ENCODE data around the gene CPED1. TPM values are rescaled to one million over a fixed set of nuclear protein-coding genes. Genes with fewer than 3 reads are reported as not detected.
"Not testable (repeated sequence)": the region's sequence is repeated elsewhere in the genome, so short reads cannot be mapped to it uniquely, and the experiment has no call there.

CPED1 gene
- total RNA-seq, 1 donor from 2014 or later: not detected

DNA sequence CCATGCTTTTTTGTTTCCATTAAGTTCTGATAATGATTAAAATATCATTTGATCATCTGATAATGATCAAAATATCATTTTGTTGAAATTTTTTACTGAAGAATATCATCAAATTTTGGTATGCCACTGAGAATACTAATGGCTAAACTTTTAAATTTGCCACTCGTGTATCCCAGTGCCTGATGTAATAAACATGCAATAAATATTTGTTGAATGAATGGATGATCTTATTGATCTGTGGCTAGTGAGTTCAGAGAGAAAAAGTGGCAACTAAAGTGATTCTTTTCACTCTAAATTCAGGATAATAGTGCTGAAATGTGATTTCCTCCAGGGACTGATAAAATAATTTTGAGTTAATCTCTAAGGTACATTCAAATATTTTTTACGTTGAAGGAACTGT is 181.0 kb downstream of the CPED1 start:
- intact Hi-C loops (cut with micrococcal nuclease): no loop called here

DNA sequence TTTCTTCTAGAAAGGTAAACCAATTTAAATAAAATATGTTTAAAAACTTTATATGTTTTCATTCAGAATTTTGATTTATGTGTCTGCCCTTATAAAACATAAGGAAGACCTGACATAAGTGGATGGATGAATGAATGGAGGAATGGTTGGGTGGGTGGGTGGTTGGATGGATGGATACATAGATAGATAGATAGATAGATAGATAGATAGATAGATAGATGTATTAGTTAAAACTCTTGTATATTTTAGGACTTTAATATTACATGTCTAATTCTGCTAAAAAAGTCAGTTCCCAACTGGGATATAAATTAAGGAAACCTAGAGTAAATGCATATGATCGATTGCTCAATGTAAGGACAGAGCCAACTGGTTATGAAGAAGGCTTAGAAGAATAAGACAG is 184.0 kb downstream of the CPED1 start:
- intact Hi-C loops (cut with micrococcal nuclease): no loop called here

DNA sequence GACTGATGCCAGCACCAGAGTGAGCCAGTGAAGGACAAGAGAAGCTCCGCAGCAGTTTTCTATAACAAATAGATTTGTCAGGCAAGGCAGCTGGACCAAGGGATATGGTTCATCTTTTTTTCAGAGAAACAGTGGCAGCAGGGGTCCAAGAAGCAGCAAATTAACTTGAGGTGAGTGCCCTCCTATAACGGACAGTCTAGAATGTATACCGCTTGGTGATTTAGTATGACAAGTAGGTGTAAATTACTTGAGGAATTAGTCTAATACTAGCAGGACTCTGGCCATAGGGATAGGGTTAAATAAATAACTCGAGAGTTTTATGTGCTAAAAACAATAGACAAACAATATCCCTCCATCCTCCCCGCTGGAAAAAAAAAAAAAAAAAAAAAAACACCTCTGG is 187.3 kb downstream of the CPED1 start:
- intact Hi-C loops (cut with micrococcal nuclease): no loop called here

DNA sequence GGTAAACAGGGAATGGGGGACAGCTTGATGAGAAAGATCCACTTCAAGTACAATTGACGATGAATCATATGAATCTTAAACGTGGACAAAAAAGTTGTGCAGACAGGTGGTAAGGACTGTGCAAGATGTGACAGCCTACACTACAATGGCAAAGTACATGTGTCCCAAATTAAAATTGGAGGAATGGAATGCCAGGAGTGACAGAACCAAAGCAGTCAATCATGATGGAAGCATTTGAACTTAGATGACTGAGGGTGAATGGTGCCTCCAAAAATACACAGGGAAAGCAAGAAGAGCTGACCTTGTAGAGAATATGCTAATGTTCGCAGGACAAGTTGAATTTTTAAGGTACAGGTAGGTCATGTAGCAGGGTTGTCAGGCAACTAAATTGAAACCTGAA is 189.9 kb downstream of the CPED1 start:
- intact Hi-C loops (cut with micrococcal nuclease): no loop called here

DNA sequence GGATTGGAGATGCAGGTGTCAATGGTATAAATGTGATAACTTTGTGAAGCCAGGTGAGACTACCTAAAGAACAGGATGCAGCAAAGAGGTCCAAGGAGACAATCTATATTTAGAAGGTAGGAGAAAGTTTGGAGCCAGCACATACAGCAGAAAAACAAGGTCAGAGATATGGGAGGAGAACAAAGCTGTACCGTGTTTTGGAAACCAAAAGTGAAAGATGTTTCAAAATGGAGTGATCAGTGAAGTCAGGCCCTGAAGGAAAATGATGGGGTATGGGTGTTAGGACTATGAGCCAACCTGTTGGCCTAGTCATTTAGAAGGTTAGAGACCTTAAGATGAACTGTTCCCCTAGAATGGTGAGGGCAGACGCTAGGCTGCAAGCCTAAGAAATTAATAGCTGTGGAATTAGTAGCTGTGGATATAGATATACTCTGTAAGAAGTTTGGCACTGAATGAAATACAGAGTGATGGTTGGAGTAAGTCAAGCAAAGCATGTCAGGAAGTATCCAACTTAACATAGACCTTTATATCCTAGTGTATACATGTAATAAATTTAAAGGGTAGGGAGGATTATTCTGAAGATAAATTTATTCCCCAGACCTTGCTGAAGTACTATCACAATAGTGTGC is 190.5 kb downstream of the CPED1 start:
- intact Hi-C loops (cut with micrococcal nuclease): no loop called here

DNA sequence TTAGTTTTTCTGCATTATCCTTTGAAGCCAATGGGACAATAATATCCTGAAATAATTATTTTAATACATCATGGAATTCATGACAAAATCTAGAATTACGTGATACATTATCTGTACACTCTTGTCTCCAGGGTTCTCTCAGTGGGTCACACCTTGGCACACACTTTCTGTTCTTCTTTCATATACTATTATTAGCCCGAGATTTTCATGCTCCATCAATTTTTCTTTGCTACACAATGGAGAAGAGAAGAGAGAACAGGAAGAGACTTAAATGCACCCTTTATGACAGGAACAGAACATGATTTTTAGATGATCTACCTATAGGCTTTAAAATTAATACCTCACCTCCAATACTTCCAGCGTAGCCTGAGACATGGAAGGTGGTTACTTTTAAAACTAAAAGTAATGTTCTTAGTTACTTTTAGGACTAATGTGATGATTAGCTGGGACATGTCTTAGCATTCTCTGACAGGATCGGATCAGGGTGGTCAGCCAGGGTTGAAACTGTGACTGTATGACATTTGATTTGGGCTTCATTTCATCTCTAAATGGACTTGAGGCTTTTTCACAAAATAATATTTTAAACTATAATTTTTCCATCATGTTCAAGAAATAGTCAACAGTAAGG is 192.0 kb downstream of the CPED1 start:
- intact Hi-C loops (cut with micrococcal nuclease): no loop called here

DNA sequence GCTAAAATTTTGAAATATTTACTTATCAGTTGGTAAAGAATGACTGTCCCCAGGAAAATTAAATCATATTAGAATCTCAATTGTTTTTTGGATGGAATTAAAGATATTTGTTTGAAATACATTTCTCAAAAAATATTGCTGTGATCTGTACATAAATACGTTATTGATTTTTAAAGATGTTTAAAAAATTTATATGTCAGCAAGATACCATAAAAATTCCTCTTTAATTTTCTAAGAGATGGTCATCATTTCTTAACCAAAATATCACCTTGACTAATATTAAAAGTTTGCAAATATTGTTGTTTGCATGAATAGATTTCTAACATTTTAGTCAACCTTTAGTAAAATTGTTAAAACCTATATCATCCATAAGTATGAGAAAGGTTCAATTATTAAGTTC is 192.8 kb downstream of the CPED1 start:
- intact Hi-C loops (cut with micrococcal nuclease): no loop called here

DNA sequence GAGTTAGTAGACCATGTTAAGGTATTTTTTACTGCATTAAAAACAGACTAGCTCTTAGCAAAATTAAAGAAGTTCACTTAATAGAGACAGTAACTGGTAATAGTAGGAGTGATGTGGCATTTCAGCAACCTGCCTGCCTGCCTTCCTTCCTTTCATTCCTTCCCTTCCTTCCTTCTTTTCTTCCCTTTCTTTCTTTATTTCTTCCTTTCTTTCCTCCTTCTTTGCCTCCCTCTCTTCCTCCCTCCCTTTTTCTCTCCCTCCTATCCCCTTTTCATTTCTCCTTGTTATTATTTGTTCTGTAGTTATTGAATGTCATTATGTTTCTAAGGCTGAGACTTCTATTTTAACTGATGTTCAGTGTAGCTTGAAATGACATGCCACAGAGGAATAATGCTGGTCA is 193.8 kb downstream of the CPED1 start:
- intact Hi-C loops (cut with micrococcal nuclease): no loop called here

DNA sequence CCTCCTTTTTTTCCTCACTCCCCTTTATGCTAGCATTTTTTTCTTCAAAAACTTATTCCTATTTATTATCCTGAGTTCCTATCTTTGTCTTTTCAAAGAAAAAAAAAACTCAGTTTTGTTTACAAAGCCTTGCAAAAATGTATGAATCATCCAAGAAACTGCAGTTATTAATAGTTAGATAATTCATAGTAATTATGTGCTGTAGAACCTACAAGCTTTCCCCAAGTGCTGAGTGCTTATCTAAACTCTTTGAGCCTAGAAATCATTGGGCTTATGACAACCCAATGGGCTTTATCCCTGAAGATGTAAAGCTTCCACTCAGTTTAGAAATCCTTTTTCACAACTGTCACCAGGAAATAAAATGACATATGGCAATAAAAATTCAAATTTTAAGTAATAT is 194.4 kb downstream of the CPED1 start:
- intact Hi-C loops (cut with micrococcal nuclease): no loop called here

DNA sequence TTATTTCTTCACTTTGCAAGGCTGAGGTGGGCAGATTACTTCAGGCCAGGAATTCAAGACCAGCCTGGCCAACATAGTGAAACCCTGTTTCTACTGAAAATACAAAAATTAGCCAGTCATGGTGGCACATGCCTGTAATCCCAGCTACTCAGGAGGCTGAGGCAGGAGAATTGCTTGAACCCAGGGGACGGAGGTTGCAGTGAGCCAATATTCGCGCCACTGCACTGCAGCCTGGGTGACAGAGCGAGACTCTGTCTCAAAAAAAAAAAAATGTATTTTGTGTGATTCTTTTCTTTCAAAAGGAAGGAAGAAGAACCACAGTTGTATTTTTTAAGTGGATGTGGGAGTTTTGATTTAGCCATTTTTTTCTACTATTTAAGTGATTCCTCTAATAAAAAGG is 195.4 kb downstream of the CPED1 start:
- intact Hi-C loops (cut with micrococcal nuclease): not testable (repeated sequence)

DNA sequence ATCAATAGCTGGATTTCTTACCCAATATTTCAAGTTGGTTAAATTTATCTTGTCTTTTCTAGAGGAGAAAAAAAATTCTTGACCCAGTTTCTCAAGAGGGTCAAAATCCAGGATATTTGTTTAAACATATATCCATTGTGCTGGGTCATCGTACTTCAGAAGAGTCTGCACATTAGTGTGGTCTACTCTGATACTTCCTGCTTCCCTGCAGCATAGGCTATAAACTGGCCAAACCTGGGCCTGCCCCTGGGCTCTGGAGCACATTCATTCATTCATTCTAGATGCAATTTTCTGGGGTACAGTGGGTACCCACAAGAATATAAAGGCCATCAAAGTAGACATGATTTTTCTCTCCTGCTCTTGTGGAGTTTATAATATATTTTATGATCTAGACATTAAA is 198.2 kb downstream of the CPED1 start:
- intact Hi-C loops (cut with micrococcal nuclease): no loop called here

DNA sequence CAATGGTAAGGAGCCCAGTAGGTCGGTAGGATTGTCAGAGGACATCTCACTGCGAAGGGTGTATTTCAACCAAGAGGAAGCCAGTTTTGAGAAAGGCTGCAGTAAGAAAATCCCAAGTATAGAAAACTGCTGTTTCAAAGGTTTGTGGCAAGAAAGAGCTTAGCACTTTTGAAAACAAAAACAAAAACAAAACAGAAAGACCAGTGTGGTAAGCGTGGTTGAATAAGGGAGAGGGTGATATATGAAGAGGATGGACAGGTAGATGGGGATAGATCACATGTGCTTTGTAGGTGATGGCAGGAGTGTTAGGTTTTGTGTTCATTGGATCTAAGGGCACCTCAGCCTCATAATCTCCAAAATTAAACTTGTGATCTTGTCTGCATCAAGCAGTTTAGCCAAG is 198.7 kb downstream of the CPED1 start:
- intact Hi-C loops (cut with micrococcal nuclease): no loop called here

DNA sequence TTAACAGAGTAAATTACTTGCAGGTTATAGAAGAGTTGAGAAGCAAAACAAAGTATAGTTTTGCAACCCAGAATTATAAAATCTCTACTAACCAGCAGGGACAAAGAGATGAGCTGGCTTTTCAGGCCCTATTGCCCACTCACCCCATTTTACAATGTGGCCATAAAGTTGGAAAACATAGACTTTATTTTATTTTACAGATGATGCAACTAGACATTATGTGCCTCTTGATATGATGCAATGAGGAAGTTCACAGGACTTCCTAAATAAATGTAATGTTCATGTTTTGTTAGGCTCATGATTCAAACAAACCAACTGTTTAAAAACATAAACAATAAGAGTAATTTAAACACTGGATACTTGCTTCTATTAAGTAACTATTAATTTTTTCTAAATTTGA is 199.2 kb downstream of the CPED1 start:
- intact Hi-C loops (cut with micrococcal nuclease): no loop called here

DNA sequence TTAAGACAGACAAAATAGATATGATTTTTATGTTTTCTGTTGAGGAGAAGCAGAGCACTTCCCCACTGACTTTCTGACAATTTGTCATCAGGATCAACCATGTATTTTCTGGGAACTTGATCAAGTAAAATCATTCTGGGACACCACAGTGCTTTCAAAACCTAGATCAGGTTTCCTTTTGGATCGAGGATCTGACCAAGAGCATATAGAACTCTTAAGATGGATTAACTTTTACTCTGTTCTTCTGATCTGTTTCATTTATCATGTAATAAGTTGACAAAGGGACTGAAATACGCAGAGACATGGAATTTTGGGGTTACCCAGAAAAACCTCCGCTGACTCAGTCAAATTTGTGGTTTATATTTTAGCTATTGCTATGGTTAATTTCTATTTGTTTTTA is 204.3 kb downstream of the CPED1 start:
- intact Hi-C loops (cut with micrococcal nuclease): no loop called here

DNA sequence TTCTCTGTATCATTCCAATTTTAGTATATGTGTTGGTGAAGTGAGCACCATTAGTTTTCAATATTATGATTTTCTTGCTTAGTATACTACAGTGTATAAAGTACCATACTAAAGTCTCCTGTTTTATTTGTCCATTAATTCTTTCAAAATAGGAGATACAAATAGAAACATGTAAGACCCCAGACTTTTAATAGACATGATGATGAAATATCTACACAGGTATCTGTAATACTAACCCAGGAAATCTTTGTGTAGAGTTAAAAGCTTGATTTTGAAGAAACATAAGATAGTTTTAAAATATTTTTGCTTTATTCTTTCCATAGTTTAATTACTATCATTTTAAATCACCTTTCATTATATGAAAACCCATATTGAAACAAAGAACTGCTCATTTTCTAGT is 206.5 kb downstream of the CPED1 start:
- intact Hi-C loops (cut with micrococcal nuclease): no loop called here

DNA sequence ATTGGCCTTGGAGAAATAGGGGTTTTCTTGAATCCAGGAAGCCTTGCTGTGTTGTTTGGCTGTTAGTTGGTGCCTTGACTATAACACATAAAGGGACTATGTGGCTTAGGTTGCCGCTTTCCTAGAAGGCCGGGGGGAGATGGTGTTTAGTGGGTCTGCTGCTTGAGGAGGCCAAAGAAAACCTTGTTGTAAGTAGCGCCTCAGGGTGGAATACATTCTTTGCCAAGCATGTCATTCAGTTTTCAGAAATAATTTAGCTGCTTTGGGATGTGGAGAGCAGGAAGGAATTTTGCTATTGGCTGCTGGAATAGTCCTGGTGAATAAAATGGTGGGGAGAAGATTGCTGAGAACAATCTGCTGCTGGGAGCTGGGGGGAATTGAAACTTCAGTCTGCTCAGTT is 207.4 kb downstream of the CPED1 start:
- intact Hi-C loops (cut with micrococcal nuclease): no loop called here

DNA sequence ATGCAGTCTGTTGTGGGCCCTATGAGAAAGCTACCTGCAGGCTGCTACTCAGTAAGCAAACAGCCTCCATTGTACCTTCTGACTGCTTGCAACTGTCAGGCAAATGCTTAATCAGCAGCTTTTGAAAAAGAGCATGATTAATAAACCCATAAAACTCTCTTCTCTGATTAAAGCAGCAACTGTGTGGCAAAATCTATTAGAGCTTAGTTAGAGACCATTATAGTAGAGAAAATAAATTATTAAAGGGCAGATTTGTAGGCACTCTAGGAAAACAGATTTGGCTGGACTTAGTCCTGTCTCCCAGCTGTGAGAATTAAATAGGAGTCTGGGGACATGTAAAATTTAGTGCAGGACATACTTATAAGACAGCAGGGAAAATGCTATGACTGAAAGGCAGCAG is 207.8 kb downstream of the CPED1 start:
- intact Hi-C loops (cut with micrococcal nuclease): no loop called here

DNA sequence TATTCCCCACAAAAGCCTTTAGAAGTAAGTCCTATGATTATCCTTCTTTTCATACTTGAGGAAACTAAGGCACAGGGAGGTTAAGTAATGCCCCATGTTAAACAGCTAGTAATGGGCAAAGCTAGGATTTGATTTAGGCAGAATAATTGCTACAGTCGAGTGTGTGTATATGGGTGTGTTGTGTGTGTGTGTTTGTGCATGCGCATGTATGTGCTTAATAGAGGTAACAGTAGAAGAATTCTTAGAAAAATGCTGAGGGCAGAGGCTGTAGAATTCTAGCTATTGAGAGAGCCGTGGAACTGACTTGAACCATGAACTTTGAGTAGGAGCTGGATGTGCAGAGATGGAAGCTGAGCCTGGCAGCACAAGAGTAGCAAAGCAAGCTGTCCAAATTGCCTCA is 208.9 kb downstream of the CPED1 start:
- intact Hi-C loops (cut with micrococcal nuclease): no loop called here

DNA sequence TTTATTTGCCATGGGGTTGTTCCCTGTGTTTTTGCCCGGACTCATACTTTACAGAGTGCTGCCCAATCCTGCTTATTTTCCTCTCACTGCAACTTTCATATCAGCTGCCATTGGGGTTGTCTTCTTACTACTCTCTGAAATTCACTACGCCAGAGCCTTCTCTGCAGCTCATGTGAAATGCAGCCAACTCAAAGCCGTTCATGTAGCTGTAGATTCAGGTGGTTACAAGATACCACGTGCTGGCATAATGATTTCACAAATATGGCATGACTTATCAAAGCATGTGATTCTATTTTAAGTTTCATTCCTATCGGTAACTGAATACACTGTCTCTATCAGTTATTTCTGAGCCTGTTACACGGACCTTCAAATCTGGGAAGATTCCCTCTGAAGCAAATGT is 210.0 kb downstream of the CPED1 start:
- intact Hi-C loops (cut with micrococcal nuclease): no loop called here

DNA sequence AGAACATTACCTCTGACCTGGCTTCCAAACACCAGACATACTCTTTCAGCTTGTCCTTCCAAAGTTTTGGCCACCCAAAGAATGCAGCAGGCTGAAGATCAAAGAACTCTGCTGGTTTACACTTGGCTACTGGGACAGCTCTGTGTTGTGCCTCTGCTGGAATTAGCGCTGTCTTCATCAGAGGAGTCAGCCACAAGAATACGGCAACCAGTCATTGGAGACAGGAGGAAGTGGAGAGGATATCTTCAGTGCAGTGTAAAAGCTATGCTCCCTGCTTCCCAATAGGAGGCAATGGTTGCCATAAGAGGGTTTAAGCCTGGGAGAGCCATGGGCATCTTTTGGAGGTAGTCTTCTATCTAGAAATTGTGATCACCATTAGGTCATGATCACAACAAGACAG is 213.6 kb downstream of the CPED1 start:
- intact Hi-C loops (cut with micrococcal nuclease): no loop called here

DNA sequence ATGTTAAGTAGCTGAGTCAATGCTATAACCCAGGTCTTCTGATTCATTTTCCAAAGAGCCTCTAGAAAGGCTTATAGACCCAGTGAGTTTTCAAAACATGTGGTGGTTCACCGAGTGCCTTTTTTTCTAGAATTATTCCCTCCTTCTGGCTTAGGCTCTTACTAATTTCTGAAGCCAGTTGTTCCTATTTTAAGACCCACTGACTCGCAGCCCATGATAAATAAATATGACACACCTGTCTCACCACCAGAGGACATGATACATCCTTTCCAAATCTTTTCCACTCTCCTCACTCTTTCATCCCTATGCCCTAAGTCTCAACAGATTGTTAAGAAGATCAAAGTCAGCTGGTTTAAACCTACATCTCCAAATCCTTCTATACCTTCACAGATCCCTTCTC is 214.3 kb downstream of the CPED1 start:
- intact Hi-C loops (cut with micrococcal nuclease): no loop called here

DNA sequence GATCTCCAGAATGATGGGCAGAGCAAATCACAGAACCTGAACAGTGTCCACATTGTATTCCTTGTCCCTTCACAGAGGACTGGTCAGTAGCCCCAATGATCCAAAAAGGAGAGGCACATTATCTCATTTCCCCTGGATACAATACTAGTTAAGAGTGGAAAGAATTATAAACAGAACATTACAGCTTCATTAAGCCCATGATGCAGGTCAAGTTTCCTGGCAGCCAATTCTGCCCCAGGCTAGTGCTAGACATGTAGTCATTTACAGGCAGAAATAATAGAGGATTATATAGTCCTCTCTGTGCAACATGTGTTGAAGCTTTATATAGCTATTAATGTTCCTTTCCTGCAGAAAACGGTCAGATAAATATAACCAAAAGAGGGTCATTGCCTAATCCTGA is 216.0 kb downstream of the CPED1 start:
- intact Hi-C loops (cut with micrococcal nuclease): no loop called here

DNA sequence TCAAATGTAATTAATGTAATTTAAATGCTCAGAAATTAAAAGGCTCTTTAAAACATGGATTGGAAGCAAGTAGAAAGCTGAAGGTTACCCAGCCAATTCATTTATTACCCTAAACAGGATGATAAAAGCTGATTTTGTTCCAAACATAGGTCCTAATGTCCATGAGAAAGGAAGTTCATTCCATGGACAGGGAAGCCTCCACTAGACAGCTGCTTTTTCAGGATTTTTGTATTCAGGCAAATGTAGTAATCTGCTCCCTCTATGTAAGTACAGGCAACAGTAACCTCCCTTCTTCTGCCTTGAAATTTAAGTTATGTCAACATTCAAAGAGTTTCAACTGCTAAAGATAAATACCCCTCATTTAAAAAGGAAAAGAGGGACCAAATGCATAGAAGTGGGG is 217.3 kb downstream of the CPED1 start:
- intact Hi-C loops (cut with micrococcal nuclease): no loop called here

DNA sequence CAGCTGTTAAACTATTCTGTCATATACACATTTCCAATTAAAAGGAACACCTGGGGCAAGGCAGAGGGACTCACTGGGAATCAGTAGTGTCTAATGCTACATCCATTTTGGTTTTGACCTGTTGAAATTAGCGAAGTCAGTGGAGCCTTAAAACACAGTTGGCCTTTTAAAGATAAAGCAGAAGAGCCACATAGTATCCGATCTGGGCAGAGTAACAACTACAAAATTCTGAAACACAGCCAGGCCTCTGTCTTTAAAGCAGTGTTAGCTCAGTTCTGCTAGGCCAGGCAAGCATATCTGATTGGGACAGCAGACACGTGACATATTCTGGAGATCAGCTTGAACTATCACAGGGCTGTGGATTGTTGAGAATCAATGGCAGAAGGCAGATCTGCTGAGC is 222.7 kb downstream of the CPED1 start:
- intact Hi-C loops (cut with micrococcal nuclease): no loop called here

All from T-helper 1 cell treated with Interleukin-12 subunit alpha and Interleukin-12 subunit beta and Interleukin-4 antibody, amounts not matched to agents 30 ng/mL and 1 ng/mL, for 36 hours (primary cell).